Calu3 (cell line): ENCODE data around the gene PPFIA2. TPM values are rescaled to one million over a fixed set of nuclear protein-coding genes. Genes with fewer than 3 reads are reported as not detected.

Experiments used
- BruUV-seq: library from RNA; stranded (reverse); fragments of 400-500 nt; replicated peaks from 2 replicates; lab custom pipeline; 2021; lab: Mats Ljungman, UMichigan
- CTCF ChIA-PET: fragments of 300-600 bp; sonication (Branson Sonifier 250); formaldehyde crosslinking; loops from one replicate; lab custom pipeline; 2022; ENCODE audit warnings: antibody characterized with exemption; lab: Charles Lee
- DNase-seq: peaks from one replicate; pipeline ENCODE4 v3.0.0; 2022
- H3K27ac Mint-ChIP-seq: one replicate; pipeline ENCODE4 v1.8.0; 2022; ENCODE audit warnings: mixed read lengths; ENCODE audit not compliant: unreplicated experiment
- H3K27me3 Mint-ChIP-seq: one replicate; pipeline ENCODE4 v1.8.0; 2022; ENCODE audit warnings: mixed read lengths; ENCODE audit not compliant: unreplicated experiment
- H3K36me3 Mint-ChIP-seq: one replicate; pipeline ENCODE4 v1.8.0; 2022; ENCODE audit warnings: mild to moderate bottlenecking, moderate library complexity, mixed read lengths; ENCODE audit not compliant: insufficient read depth, unreplicated experiment
- H3K4me1 Mint-ChIP-seq: one replicate; pipeline ENCODE4 v1.8.0; 2022; ENCODE audit warnings: mild to moderate bottlenecking, low read depth, mixed read lengths; ENCODE audit not compliant: unreplicated experiment
- H3K4me3 Mint-ChIP-seq: one replicate; pipeline ENCODE4 v1.8.0; 2022; ENCODE audit warnings: mild to moderate bottlenecking, low read depth, moderate library complexity, mixed read lengths; ENCODE audit not compliant: unreplicated experiment
- H3K9me3 Mint-ChIP-seq: one replicate; pipeline ENCODE4 v1.8.0; 2022; ENCODE audit warnings: low read depth, mixed read lengths; ENCODE audit not compliant: unreplicated experiment
- CTCF ChIP-seq: fragments of 200-600 bp; IDR thresholded peaks from one replicate; pipeline ENCODE4 v1.8.0; 2022; ENCODE audit warnings: antibody characterized with exemption; ENCODE audit not compliant: unreplicated experiment
- intact Hi-C: fragments of 100-400 bp; cut with micrococcal nuclease; formaldehyde crosslinking; loops from one replicate; pipeline ENCODE4 v1.10.0; 2022; ENCODE audit not compliant: unreplicated experiment
- total RNA-seq: library from RNA; stranded (reverse); gene quantifications from 2 replicates; pipeline ENCODE4 v1.2.3, GENCODE V29; 2022

Gene PPFIA2
- total RNA-seq, 1 experiment from 2014 or later: 0.07 TPM

- DNase-seq: no peak
Measured at GRCh38 chr12:81617915-81618314, 141.2 kb downstream of the PPFIA2 start.

GRCh38 chr12:81615026-81615588, 144.0 kb downstream of the PPFIA2 start:
- no peaks in the 10 kb centered on the region for H3K36me3 Mint-ChIP-seq
- H3K9me3 Mint-ChIP-seq: no peaks in the 10 kb centered on the region
- CTCF ChIA-PET: no interaction called here
- H3K27me3 Mint-ChIP-seq: no peaks in the 10 kb centered on the region
- no peak overlapping the region for H3K27ac Mint-ChIP-seq
- no peak overlapping the region for H3K4me3 Mint-ChIP-seq
- BruUV-seq: no TSS peak
- DNase-seq: no peak
- intact Hi-C loops: no loop called here
- TF ChIP-seq CTCF: no peak
- no peaks in the 10 kb centered on the region for H3K4me1 Mint-ChIP-seq

More at GRCh38 chr12:81617915-81618314, 141.2 kb downstream of the PPFIA2 start:
- H3K36me3 Mint-ChIP-seq: no peaks in the 10 kb centered on the region
- no TSS peak for BruUV-seq
- no peaks in the 10 kb centered on the region for H3K9me3 Mint-ChIP-seq
- TF ChIP-seq CTCF: no peak
- CTCF ChIA-PET: interaction anchor here (0.6 to 1.4 kb wide), 2 partner anchors 10 to 271 kb away, joined by 3 read pairs; no protein-coding TSS in a partner anchor
- H3K27ac Mint-ChIP-seq: no peak overlapping the region
- no peaks in the 10 kb centered on the region for H3K27me3 Mint-ChIP-seq
- intact Hi-C loops: no loop called here
- no peaks in the 10 kb centered on the region for H3K4me1 Mint-ChIP-seq
- H3K4me3 Mint-ChIP-seq: no peak overlapping the region

GRCh38 chr12:81610955-81611889, 147.9 kb downstream of the PPFIA2 start:
- Mint-ChIP-seq H3K36me3 (no peaks in the 10 kb centered on the region), H3K4me1 (no peaks in the 10 kb centered on the region), H3K9me3 (no peaks in the 10 kb centered on the region), H3K4me3 (no peak overlapping the region), H3K27ac (no peak overlapping the region), H3K27me3 (no peaks in the 10 kb centered on the region)
- no peak for DNase-seq
- CTCF ChIA-PET: no interaction called here
- BruUV-seq: no TSS peak
- TF ChIP-seq CTCF: no peak
- intact Hi-C loops: no loop called here

- no peaks in the 10 kb centered on the region for H3K36me3 Mint-ChIP-seq
- H3K27me3 Mint-ChIP-seq: no peaks in the 10 kb centered on the region
- H3K27ac Mint-ChIP-seq: no peak overlapping the region
- BruUV-seq: no TSS peak
- H3K4me3 Mint-ChIP-seq: no peak overlapping the region
- DNase-seq: no peak
- H3K4me1 Mint-ChIP-seq: no peaks in the 10 kb centered on the region
- CTCF ChIA-PET: no interaction called here
- TF ChIP-seq CTCF: no peak
- no peaks in the 10 kb centered on the region for H3K9me3 Mint-ChIP-seq
- intact Hi-C loops: no loop called here
Measured at GRCh38 chr12:81597928-81598604, 161.1 kb downstream of the PPFIA2 start.
